Thyroid gland (tissue), 4 donors: Measurements from ENCODE around the gene EXOSC6.
"Not testable (repeated sequence)": the region's sequence is repeated elsewhere in the genome, so short reads cannot be mapped to it uniquely, and the experiment has no call there.

Experiments used
- CTCF ChIP-seq, 6 experiments: fragments of 200-600 bp in 3 of 6; fragments of 450-650 bp in 3 of 6; sonication (generic) in 3 of 6; IDR thresholded peaks; one replicate each; pipeline ENCODE4 v1.5.1; 2016 to 2019; ENCODE audit warnings: antibody characterized with exemption in 6 of 6, mild to moderate bottlenecking in 2 of 6, inconsistent platforms in 1 of 6, moderate library complexity in 1 of 6
- POLR2A ChIP-seq, 2 donors: fragments of 450-650 bp; IDR thresholded peaks; one replicate each; pipeline ENCODE4 v1.6.1; 2017; ENCODE audit warnings: antibody characterized with exemption in 2 of 2, mild to moderate bottlenecking in 2 of 2, moderate library complexity in 1 of 2

GRCh38 chr16:70223216-70223615 lies 28.5 kb downstream of the EXOSC6 start:
- TF ChIP-seq POLR2A, CTCF (IDR thresholded peaks at IDR 0.05): not testable (repeated sequence)
